Superior temporal gyrus (tissue), 1 donor: ENCODE results near the gene MKS1.

Source experiments
- DNase-seq: peaks from one replicate; pipeline ENCODE4 v3.0.0-alpha.2; 2016; ENCODE audit errors: extremely low spot score

MKS1 gene

GRCh38 chr17:58161566-58161965 lies 57.5 kb downstream of the MKS1 start:
- no peak for DNase-seq

- no peak for DNase-seq
Observed at GRCh38 chr17:58158181-58158580, 60.9 kb downstream of the MKS1 start.

- no peak for DNase-seq
Observed at GRCh38 chr17:58156839-58157803, 61.9 kb downstream of the MKS1 start.
